ENCODE results near the gene CD4.

CD4 gene

DNA sequence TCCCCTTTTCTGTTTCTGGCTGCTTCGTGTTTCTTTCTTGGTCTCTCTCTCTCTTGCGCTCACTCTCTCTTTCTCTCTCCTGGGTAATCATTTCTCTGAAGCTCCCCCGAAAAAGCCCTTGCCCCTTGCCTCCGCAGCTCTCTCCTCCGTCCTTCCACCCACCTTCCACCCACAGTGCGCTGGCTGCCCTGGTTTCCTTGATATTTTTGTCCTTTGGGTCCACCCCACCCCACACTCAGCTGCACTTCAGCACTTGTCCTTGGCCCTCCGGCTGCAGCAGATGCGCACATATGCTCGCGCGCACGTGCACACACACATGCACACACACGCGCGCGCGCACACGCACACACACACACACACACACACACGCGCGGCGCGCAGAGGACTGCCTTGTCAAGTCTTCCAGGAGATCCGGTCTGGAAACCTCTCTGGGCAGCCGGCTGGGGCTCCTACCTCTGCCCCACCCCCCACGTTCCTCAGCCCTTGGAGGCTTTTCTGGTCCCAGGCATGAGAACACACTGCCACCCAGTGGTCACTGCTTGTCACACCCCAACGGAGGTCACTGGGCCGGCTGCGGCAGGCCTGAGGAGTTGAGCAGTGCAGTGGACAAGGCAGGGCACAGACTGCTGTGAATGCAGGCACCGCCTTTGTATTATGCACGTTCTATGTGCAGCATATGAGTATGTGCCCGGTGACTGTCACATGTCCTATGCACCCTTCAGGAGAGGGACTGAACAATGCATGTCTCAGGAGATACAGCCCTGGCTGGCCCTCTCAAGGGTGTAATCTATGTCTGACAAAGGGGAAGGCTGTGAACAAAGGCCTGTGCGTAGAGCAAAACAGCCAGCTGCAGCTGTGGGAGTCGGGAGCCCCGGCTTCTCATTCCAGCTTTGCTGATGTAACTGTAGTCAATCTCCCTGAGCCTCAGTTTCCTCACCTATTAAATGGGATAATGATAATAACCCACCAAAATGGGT, 10.5 kb upstream of the CD4 start:
- DNase-seq = peak; percentile 86

DNA sequence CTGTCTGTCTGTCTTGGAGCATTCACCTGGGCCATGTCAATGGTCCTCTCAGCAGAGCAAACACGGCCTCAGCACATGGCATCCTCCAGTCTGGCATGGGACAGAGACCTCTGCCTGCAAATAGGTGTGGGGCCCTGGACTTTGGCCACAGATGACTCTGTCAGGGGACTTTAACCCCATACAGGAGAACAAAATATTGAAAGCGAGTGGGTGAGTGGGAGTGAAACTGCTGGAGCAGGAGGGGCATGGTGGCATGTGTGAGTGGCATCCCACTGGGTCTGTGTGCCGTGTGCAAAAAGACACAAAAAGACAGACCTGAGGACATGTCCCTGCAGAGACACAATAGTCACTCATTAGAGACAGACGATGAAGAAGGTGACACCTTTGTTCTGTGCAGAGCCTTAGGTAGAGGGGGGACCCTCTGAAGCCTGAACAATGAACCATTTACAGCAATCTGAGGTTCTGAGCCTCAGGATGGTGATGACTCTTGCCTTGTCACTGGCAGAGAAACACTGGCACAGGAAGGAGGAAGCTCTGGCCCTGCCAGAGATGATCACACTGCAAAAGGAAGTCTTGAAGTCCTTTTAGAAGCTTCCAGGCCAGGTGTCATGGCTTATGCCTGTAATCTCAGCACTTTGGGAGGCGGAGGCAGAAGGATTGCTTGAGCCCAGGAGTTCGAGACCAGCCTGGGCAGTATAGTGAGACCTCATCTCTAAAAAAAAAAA, 9.5 kb upstream of the CD4 start:
- no peak for DNase-seq

DNA sequence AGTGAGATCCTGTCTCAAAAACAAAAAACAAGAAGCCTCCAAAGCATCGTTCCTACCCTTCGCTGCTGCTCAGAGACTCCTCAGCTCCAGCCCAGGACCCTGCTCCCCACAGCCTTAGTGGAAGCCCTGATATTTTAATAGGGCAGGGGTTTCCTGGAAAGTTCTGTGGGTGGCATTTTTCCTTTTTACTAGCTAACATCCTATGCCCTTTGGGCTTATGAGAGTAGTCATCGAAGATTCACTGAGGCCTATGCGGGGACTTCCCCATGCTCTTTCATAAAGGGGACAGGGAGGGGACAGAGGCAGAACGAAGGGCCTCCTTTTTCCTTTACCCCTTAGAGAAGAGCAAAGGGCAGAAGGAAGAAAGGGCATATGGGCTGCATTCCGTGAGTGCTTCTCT, 8.8 kb upstream of the CD4 start:
- DNase-seq = no peak

DNA sequence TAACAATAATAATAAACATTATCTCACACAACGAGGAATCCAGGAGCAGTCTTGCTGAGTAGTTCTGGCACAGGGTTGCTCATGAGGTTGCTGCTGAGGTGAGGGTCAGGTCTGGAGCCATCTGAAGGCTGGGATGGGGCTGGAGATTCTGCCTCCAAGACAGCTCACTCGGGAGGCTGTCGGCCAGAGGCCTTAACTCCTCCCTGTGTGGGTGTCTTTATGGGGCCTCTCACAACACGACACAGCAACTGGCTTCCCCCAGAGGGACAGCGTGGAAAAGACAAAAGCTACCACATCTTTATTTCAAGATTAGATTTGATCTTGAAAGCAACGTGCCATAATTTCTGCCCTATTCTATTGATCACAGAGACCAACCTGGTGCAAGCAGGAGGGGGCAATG, 7.2 kb upstream of the CD4 start:
- no peak for DNase-seq

DNA sequence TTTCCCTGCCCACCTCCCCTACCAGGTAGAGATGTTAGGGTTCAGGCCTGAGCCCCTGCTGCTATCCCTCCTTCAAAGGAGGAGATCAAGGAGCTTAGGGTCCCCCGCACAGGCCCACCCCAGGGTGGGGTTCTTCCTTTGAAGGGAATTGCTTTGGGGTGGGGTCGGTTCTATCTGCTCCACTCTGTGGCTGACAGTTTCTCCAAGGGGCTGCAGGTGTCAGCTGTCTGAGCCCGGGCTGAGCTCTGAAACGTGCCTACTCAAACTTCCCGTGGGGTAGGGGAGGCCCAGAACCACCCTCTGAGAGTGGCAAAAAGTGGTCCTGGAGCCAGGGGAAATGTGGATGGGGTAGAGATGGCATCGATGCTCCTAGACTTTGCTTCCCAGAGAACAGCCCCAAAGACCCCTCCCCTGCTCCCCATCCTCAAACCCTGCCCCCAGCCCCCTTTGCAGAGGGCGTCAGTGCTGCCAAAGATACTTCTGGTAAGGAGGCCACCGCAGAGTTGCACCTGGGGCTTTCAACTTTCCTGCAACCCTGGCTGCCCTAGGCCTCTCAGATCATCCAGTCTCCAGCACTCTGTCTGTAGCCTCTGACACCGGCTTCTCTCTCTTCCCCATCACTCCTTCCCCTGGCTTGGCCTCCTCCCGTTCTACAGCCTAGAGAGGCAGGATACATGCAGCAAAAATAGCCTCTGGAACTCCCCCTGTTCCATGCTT, 6.3 kb upstream of the CD4 start:
- no peak for DNase-seq

DNA sequence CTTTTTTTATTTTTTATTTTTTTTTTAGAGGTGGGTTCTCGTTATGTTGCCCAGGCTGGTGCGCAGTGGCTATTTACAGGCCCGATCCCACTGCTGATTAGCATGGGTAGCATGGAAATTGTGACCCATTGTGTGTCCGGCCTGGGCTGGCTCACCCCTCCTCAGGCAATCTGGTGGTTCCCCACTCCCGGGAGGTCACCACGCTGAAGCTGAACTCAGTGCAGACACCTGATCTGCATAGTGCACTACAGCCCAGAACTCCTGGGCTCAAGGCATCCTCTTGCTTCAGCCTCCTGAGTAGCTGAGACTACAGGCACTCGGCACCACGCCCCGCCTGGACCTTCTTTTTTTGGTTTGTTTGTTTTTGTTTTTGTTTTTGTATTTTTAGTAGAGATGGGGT, 5.5 kb upstream of the CD4 start:
- DNase-seq = no peak

DNA sequence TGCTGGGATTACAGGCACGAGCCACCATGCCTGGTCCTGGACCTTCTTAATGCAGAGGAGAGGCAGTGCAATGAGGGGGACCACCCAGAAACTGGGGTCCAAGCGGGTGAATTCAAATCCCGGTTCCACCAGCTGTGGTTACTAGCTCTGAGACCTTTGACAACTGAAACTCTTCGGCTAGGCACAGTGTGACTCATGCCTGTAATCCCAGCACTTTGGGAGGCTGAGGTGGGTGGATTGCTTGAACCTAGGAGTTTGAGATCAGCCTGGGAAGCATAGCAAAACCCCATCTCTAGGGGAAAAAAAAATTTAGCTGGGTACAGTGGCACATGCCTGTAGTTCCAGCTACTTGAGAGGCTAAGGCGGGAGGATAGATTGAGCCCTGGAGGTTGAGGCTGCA, 5.0 kb upstream of the CD4 start:
- no peak for DNase-seq

DNA sequence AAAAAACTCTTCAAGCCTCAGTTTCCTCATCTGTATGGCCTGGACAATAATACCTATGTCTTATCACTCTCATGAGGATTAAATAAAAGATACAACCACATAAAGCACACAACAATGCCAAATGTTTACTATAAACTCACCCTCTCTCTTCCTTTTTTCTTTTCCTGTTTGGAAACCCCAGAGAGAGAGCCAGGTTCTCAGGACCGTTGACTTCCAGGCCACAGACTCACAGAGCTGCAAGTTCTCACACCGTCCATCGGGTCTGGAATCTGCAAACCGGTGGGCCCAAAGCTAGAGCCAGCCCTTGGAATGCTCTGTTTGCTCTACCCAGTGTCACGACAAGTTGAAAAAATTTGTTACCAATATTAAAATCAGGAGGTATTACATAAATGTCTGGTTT, 4.6 kb upstream of the CD4 start:
- no peak for DNase-seq

DNA sequence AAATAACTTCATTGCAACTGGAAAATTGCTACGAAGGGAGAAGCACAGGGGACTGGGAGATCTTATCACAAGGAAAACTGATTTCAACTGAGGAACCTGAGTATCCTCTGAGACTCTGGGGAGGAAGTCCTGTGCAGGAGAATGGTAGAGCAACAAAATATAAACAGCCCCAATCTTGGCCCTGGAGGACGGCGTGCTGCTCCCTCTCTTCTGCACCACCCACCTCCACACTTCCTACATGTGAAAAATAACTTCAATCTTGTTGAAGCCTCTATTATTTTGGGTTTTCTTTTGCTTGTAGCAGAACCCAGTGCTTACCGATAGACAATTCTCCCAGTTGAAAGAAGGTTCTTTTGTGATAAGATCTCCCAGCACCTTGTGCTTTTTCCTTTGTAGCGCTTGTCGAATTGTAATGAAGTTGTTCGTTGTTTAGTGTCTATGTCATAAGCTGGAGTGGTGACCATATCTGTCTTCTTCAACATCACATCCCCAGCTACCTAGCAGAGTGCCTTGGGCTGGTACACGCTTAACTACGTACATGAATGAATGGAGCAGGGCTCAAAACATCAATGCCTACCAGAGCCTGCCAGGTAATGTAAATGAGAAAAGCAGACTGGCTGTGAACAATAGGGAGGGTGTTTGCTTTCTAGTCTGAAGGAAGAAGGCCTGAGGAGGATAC, 2.8 kb upstream of the CD4 start:
- no peak for DNase-seq

DNA sequence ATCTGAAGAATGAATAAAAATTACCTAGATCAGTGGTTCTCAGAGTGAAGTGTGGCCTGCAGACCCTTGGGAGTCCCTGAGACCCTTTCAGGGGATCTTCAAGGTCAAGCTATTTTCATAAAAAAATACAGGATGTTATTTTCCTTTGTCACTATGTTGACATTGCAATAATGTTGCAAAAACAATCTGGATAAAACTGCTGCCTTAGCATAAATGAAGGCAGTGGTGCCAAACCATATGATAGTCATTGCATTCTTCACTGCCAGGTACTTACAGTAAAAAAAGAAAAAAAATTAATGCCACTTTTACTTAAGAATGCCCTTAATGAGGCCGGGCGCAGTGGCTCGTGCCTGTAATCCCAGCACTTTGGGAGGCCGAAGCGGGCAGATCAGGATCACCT, 2.0 kb upstream of the CD4 start:
- no peak for DNase-seq

DNA sequence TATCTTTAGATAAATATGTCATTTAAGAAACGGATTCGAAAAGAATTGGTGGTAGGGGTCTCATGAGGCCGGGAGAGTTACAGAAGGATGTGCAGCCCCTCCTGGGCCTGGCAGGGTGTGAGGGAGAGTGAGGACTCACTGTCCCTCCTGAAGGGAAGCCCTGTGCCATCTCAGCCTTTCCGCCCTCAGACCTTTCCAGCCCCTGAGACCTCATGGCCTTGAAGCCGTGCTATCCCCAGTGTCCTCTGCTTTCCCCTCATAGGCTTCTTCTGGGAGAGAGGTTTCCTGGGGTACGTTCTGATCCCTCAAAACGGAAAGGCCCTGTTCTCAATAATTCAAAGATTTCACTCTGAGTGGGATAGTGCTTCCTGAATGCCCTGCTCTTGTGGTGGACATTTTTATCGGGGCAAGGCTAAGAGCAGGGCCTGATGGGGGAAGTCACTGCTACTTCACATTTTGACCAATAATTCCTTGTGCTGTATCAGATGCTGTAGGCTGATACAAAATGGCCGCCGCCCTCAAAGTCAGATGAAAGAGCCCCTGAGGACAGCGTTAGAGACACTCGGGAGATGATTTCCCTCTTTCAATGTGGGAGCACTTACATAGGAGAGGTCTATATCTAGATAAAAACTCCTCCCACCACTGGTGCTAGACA, 1.3 kb downstream of the CD4 start:
- DNase-seq = peak; percentile 49

DNA sequence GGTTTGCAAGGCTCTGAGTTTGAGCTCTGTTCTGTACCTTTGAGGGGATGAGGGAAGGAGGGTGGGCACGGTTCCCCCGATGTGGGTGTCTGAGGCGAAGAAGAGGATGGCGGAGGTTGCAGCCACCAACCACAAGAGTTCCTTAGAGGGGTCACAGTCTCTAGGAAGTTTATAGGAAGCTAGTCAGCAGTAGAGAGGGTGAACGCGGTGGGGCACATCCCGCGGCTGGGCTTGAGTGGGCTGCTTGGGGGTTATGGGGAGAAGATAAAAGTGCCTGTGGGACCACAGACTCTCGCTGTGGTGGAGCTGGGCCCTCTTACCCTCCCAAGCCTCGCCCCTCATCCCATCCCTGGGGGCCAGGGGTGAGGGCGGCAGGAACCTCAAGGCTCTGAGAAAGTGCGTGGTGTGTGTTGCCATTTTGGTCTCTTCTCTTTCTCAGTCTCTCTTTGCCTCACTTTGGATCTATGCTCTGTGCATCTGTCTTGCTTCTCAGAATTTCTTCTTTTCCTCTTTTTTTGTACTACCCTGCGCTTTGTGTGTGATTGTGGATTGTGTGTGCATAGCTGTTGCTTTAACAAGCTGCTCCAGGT, 2.7 kb downstream of the CD4 start:
- DNase-seq = no peak

DNA sequence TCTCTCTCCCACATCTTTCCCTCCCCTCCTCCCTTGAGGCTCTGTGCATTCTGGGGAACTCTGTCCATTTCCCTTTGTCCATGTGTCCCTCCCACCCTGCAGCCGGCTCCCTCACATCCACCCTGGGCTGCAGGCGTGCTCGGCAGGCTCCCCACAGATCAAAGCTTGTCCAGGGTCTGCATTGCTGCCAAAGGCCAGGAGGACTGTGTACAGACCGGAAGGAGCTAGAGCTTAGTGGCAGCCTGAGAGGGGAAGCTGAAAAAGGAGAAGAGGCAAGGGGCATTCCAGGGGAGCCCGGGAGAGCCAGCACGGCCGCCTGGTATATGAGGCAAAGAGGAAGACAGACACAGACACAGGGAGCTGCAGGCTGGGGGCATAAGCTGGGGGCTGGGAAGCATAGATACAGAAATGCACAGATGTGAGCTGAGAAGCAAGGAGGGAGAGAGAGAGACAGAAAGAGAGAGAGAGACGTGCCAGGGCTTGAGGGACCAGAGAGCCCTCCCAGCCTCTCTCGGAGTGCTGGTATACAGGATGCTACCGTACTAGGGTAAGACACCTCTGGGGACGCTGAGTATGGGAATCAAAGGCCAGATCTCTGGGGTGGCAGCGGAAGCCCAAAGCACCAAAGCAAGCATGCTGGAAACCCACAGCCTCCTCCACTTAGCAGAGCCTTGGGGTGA, 3.3 kb downstream of the CD4 start:
- peak; percentile 52 for DNase-seq

DNA sequence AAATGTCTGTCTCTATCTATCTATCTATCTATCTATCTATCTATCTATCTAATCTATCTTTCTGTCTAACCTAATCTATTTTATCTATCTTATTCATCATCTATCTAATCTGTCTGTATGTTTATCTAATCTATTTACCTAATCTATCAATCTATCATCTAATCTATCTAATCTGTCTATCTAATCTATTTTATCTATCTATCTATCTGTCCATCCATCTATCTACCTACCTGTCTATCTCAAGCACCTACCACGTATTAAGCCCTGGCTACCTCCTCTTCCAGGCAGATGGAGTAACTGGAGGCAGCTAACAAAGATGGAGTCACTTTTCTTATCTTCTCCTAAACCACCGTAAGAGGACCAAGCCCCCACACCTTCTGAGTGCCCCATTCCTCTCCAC, 5.8 kb downstream of the CD4 start:
- no peak for DNase-seq

DNA sequence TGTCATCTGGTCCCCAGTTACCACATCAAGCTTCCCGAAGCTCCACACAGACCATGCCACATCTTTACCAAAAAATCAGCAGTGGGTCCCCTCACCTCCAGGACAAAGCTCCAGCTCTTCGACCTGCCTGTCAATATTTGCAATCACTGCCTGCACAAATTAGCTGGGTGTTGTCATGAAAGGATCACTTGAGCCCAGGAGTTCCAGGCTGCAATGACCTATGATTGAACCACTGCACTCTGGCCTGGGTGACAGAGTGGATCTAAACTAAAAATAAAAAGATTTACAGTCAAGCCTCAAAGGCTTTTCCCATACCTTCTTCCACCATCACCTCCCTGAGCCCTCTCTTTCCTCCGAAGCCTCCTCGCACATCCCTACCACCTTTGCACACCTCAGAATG, 7.2 kb downstream of the CD4 start:
- no peak for DNase-seq

DNA sequence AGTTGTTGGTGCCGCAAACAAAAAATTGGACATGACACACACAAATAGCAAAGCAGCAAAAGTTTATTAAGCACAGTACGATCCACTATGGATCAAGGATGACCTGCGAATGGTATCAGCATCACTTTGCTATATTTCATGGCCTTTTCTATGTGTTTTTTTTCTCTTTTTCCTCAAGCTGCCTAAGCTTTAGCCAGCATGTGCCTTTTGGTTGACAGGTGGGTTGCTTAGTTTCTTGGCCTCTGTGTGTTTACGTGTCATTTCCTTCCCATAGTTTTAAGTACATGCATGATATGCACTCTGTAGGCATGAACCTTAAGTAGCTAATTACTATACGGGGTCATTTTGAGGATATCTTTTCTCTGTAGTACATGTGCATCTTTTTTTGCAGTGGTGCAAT, 9.8 kb downstream of the CD4 start:
- DNase-seq = no peak

DNA sequence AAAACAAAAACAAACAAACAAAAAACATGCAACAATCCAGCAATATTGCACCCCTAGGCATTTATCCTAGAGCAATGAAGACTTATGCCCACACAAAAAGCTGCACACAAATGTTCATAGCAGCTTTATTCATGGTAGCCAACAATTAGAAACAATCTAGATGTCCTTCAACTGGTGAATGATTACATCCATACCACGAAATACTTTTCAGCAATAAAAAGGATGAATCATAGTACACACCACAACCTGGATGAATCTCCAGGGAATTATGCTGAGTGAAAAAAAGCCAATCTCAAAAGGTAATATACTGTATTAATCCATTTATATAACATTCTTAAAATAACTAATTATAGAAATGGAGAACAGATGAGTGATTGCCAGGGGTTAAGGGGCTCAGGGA, 17.8 kb downstream of the CD4 start:
- DNase-seq = no peak

DNA sequence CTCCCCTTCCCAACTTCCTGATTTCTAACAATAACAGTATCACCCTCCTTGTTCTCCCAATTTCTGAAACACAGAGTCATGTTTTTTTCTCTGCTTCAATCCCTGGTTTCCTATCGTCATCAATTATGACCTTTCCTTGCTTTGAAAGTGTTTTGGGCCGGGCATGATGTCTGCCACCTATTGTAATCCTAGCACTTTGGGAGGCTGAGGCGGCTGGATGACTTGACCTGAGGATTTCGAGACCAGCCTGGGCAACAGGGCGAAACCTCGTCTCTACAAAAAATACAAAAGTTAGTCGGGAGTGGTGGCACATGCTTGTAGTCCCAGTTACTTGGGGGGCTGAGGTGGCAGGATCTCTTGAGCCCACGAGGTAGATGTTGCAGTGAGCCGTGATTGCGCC, 19.7 kb downstream of the CD4 start:
- no peak for DNase-seq

DNA sequence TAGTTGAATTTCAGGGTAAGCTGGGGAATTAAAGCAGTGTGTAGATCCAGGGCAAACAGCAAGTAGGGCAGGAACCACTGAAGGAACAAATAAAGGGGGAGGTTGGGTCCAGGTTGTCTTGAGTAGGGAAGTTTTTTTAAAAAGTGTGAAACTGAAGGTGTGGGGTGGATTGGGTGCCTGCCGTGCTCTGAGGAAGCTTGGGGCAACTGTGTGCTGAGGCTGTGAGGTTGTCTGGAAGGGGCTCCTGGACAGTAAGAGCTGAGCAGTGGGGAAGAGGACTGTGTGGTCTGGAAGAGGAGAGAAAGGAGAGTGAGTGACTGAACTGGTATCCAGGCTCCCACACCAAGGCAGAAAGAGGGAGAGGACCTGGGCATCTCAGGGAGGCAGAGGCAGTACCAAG, 21.4 kb downstream of the CD4 start:
- DNase-seq = no peak

DNA sequence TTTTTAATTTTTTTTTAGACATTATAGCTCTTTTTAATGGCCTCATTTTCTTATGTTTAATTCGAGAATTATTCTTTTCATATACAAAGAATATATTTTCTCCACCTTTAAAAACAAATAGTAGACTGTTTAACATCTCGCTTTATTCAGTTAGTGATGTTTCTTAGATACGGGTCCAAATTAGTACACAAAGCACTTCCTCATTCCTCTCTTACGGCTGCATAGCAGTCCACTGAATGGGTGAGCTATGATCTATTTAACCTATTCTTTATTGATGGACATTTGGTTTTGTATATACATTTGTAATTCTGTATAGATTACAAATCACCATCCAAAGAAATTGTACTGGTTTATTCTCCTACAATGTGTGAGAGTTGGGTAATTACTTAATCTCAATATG, 24.0 kb downstream of the CD4 start:
- DNase-seq = no peak

DNA sequence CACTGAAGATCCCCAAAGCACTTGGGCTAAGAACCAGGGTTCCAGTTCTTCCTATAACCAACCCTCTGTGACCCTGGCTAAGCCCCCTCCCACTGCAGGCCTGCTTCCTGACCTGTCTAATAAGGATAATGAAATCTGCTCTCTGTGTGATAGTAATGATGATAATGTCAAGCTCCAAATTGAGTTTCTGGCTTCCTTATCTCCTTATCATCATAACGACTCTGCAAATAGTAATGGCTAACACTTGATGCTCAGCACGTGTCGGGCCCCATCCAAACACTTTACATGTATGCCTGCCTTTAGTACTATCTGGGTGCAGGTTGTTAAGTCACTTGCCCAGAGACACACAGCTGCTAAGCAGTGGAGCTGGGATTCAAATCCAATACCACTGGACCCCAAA, 27.3 kb downstream of the CD4 start:
- DNase-seq = no peak

DNA sequence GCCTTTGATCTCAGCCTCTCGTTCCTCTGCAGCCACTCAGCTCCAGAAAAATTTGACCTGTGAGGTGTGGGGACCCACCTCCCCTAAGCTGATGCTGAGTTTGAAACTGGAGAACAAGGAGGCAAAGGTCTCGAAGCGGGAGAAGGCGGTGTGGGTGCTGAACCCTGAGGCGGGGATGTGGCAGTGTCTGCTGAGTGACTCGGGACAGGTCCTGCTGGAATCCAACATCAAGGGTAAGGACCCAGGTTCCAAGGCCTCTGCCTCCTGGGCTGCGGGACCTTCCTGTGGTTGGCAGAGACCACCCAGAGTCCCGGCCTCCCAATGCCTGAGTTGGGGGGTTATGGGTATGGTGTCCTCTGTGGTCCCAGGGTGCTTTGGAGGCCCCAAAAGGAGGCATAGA, 27.8 kb downstream of the CD4 start:
- DNase-seq = no peak

Data from activated T-cell treated with anti-CD3 and anti-CD28 coated beads, Interleukin-2, amount 50 U/mL, for 1 hour (primary cell).